HK-2 (cell line): ENCODE data around the gene DCP2.
A peak's percentile ranks its signal among the peaks of the same experiment; 100 is the strongest.
"Not testable (repeated sequence)": the region's sequence is repeated elsewhere in the genome, so short reads cannot be mapped to it uniquely, and the experiment has no call there.

ENCODE experiments used
- DNase-seq: peaks from one replicate; pipeline ENCODE4 v3.0.0-alpha.2; 2018; ENCODE audit not compliant: unreplicated experiment

Gene DCP2

GRCh38 chr5:112976432-112977309 lies at the start of gene DCP2:
Gene DCP2 (plus strand): TSS chr5:112976798. CDS start chr5:112976934, 136 bp downstream.
- DNase-seq, result peak; percentile 86

- DNase-seq, result no peak
Observed at GRCh38 chr5:112929336-112930081, 47.1 kb upstream of the DCP2 start.

- no peak for DNase-seq
Observed at GRCh38 chr5:112930082-112930344, 46.6 kb upstream of the DCP2 start.

- DNase-seq, result no peak
Observed at GRCh38 chr5:112931473-112931872, 45.1 kb upstream of the DCP2 start.

- DNase-seq, result no peak
Observed at GRCh38 chr5:112933105-112933504, 43.5 kb upstream of the DCP2 start.

- DNase-seq, result no peak
Observed at GRCh38 chr5:112933651-112934365, 42.8 kb upstream of the DCP2 start.

GRCh38 chr5:112934366-112934663 lies 42.3 kb upstream of the DCP2 start:
- no peak for DNase-seq

- no peak for DNase-seq
Observed at GRCh38 chr5:112935675-112936074, 40.9 kb upstream of the DCP2 start.

- DNase-seq, result no peak
Observed at GRCh38 chr5:112938286-112938685, 38.3 kb upstream of the DCP2 start.

GRCh38 chr5:112940670-112941069 lies 35.9 kb upstream of the DCP2 start:
- no peak for DNase-seq

- DNase-seq, result no peak
Observed at GRCh38 chr5:112948458-112948857, 28.1 kb upstream of the DCP2 start.

- no peak for DNase-seq
Observed at GRCh38 chr5:112951124-112951702, 25.4 kb upstream of the DCP2 start.

GRCh38 chr5:112956606-112957005 lies 20.0 kb upstream of the DCP2 start:
- no peak for DNase-seq

GRCh38 chr5:112957036-112957808 lies 19.4 kb upstream of the DCP2 start:
- no peak for DNase-seq

GRCh38 chr5:112958093-112959088 lies 18.2 kb upstream of the DCP2 start:
- peak; percentile 43 for DNase-seq

- peak; percentile 27 for DNase-seq
Observed at GRCh38 chr5:112959872-112960271, 16.7 kb upstream of the DCP2 start.

- DNase-seq, result no peak
Observed at GRCh38 chr5:112960315-112960714, 16.3 kb upstream of the DCP2 start.

- no peak for DNase-seq
Observed at GRCh38 chr5:112960863-112961504, 15.6 kb upstream of the DCP2 start.

GRCh38 chr5:112963374-112963733 lies 13.2 kb upstream of the DCP2 start:
- DNase-seq, result not testable (repeated sequence)

- no peak for DNase-seq
Observed at GRCh38 chr5:112965733-112966306, 10.8 kb upstream of the DCP2 start.
